ENCODE data around the gene MUC4.

DNA sequence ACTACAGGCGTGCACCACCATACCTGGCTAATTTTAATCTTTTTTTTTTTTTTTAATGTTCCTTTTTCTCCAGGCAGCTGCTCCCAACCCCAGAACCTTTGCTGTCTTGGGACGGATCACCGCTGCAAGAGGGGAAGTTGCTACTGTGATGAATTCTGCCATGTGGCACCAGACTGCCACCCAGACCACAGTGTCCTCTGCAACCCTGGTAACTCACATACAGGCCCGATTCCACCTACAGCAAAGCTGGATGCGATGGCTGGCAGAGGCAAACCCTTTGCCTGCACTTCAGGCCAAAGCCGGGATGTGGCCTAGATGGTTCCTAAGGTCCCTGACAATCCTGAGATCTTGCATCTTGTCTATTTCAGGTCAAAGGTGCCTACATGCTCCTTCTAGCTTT is 103.7 kb downstream of the MUC4 start:
- TF ChIP-seq MAX (IDR thresholded peaks at IDR 0.05; ENCODE audit: low read depth, low read length) (no peak), NR2F1 (conservative IDR thresholded peaks at IDR 0.05) (no peak)

Data from GM12878 (cell line).